HG02571 (cell line): ENCODE measurements around the gene TMPRSS2.

Experiments
- ATAC-seq: cut with Tn5 transposase; IDR thresholded peaks from one replicate; pipeline ENCODE4 v1.9.1; 2021; ENCODE audit warnings: mild to moderate bottlenecking, moderate library complexity; ENCODE audit not compliant: unreplicated experiment

TMPRSS2 gene

GRCh38 chr21:41510500-41510899 is 2.5 kb upstream of the TMPRSS2 start:
- ATAC-seq = no peak

- no peak for ATAC-seq
Measured at GRCh38 chr21:41509733-41510132, 1.8 kb upstream of the TMPRSS2 start.

GRCh38 chr21:41509145-41509496 is 1.2 kb upstream of the TMPRSS2 start:
- no peak for ATAC-seq

- no peak for ATAC-seq
Measured at GRCh38 chr21:41508415-41509144, 622 bp upstream of the TMPRSS2 start.

- no peak for ATAC-seq
Measured at GRCh38 chr21:41506611-41507520, 1.1 kb downstream of the TMPRSS2 start.

- ATAC-seq = no peak
Measured at GRCh38 chr21:41506005-41506594, 1.9 kb downstream of the TMPRSS2 start.

GRCh38 chr21:41504030-41504429 is 3.9 kb downstream of the TMPRSS2 start:
- ATAC-seq = no peak

GRCh38 chr21:41503331-41503730 is 4.6 kb downstream of the TMPRSS2 start:
- no peak for ATAC-seq

- no peak for ATAC-seq
Measured at GRCh38 chr21:41501919-41502318, 6.0 kb downstream of the TMPRSS2 start.

GRCh38 chr21:41500931-41501381 is 7.0 kb downstream of the TMPRSS2 start:
- no peak for ATAC-seq

- no peak for ATAC-seq
Measured at GRCh38 chr21:41500363-41500762, 7.6 kb downstream of the TMPRSS2 start.

- ATAC-seq = no peak
Measured at GRCh38 chr21:41499920-41500319, 8.0 kb downstream of the TMPRSS2 start.

- no peak for ATAC-seq
Measured at GRCh38 chr21:41497788-41498187, 10.2 kb downstream of the TMPRSS2 start.

- ATAC-seq = no peak
Measured at GRCh38 chr21:41497008-41497407, 10.9 kb downstream of the TMPRSS2 start.

GRCh38 chr21:41494242-41494641 is 13.7 kb downstream of the TMPRSS2 start:
- ATAC-seq = no peak

- ATAC-seq = no peak
Measured at GRCh38 chr21:41491412-41491811, 16.5 kb downstream of the TMPRSS2 start.

GRCh38 chr21:41490330-41490729 is 17.6 kb downstream of the TMPRSS2 start:
- ATAC-seq = no peak

GRCh38 chr21:41489329-41489728 is 18.6 kb downstream of the TMPRSS2 start:
- ATAC-seq = no peak

GRCh38 chr21:41488080-41488479 is 19.9 kb downstream of the TMPRSS2 start:
- no peak for ATAC-seq

- no peak for ATAC-seq
Measured at GRCh38 chr21:41487082-41487481, 20.9 kb downstream of the TMPRSS2 start.

GRCh38 chr21:41483973-41484372 is 24.0 kb downstream of the TMPRSS2 start:
- ATAC-seq = no peak

- ATAC-seq = no peak
Measured at GRCh38 chr21:41483415-41483814, 24.5 kb downstream of the TMPRSS2 start.
